Glutamatergic neuron (in vitro differentiated cells): ENCODE measurements around the gene UNC13B. TPM values are rescaled to one million over a fixed set of nuclear protein-coding genes. Genes with fewer than 3 reads are reported as not detected.
A peak's percentile ranks its signal among the peaks of the same experiment; 100 is the strongest.

Experiments
- DNase-seq: peaks from one replicate; pipeline ENCODE4 v3.0.0; 2022
- H3K27ac Mint-ChIP-seq: one replicate; pipeline ENCODE4 v1.8.0; 2020; ENCODE audit warnings: mild to moderate bottlenecking, mixed read lengths, inconsistent platforms; ENCODE audit not compliant: unreplicated experiment
- H3K27me3 Mint-ChIP-seq: one replicate; pipeline ENCODE4 v1.8.0; 2020; ENCODE audit warnings: mild to moderate bottlenecking, moderate library complexity, mixed read lengths, inconsistent platforms; ENCODE audit not compliant: unreplicated experiment
- H3K36me3 Mint-ChIP-seq: one replicate; pipeline ENCODE4 v1.8.0; 2020; ENCODE audit warnings: mild to moderate bottlenecking, mixed read lengths, inconsistent platforms; ENCODE audit not compliant: unreplicated experiment
- H3K4me1 Mint-ChIP-seq: one replicate; pipeline ENCODE4 v1.8.0; 2020; ENCODE audit warnings: mild to moderate bottlenecking, low read depth, mixed read lengths, inconsistent platforms; ENCODE audit not compliant: unreplicated experiment
- H3K4me3 Mint-ChIP-seq: one replicate; pipeline ENCODE4 v1.8.0; 2020; ENCODE audit warnings: mild to moderate bottlenecking, mixed read lengths, inconsistent platforms; ENCODE audit not compliant: unreplicated experiment
- H3K9me3 Mint-ChIP-seq: one replicate; pipeline ENCODE4 v1.8.0; 2020; ENCODE audit warnings: mild to moderate bottlenecking, moderate library complexity, mixed read lengths, inconsistent platforms; ENCODE audit not compliant: unreplicated experiment
- CTCF ChIP-seq: fragments of 200-600 bp; sonication (generic); IDR thresholded peaks from one replicate; pipeline ENCODE4 v1.5.0; 2021; ENCODE audit not compliant: partially characterized antibody, unreplicated experiment
- total RNA-seq: library from RNA; stranded (reverse); fragmentation: NEBNext Ultra II Directional; extraction: Animal tissue kit (Norgen Biotek cat#: 25700); gene quantifications from one replicate; pipeline ENCODE4 v1.2.1, GENCODE V29; 2021; ENCODE audit not compliant: unreplicated experiment

The UNC13B gene
- total RNA-seq, 1 donor from 2014 or later = 90.7 TPM

- Mint-ChIP-seq H3K36me3 (no peaks in the 10 kb centered on the region), H3K27me3 (peaks cover 5% of the 10 kb centered on the region), H3K27ac (no peak overlapping the region), H3K4me1 (peaks cover 15% of the 10 kb centered on the region), H3K9me3 (peaks cover 1% of the 10 kb centered on the region), H3K4me3 (peak overlapping the region; percentile 1)
- DNase-seq = no peak
- TF ChIP-seq CTCF = no peak
Measured at GRCh38 chr9:35342221-35342958, 180.6 kb downstream of the UNC13B start.

GRCh38 chr9:35348109-35348508, 186.3 kb downstream of the UNC13B start:
- Mint-ChIP-seq H3K27ac (no peak overlapping the region), H3K9me3 (no peaks in the 10 kb centered on the region), H3K4me3 (no peak overlapping the region), H3K27me3 (peaks cover 2% of the 10 kb centered on the region), H3K4me1 (no peaks in the 10 kb centered on the region), H3K36me3 (no peaks in the 10 kb centered on the region)
- no peak for DNase-seq
- TF ChIP-seq CTCF = no peak

GRCh38 chr9:35349287-35349990, 187.6 kb downstream of the UNC13B start:
- no peak for DNase-seq
- no peak overlapping the region for H3K27ac Mint-ChIP-seq
- no peak overlapping the region for H3K4me3 Mint-ChIP-seq
- TF ChIP-seq CTCF = no peak
- H3K36me3 Mint-ChIP-seq = no peaks in the 10 kb centered on the region
- peaks cover 2% of the 10 kb centered on the region for H3K27me3 Mint-ChIP-seq
- no peaks in the 10 kb centered on the region for H3K9me3 Mint-ChIP-seq
- peaks cover 3% of the 10 kb centered on the region for H3K4me1 Mint-ChIP-seq

GRCh38 chr9:35350212-35350611, 188.4 kb downstream of the UNC13B start:
- Mint-ChIP-seq H3K27ac (no peak overlapping the region), H3K27me3 (no peaks in the 10 kb centered on the region), H3K4me3 (no peak overlapping the region), H3K36me3 (no peaks in the 10 kb centered on the region), H3K4me1 (peaks cover 3% of the 10 kb centered on the region), H3K9me3 (no peaks in the 10 kb centered on the region)
- no peak for TF ChIP-seq CTCF
- DNase-seq = no peak
